PC-3 (cell line): ENCODE data around the gene GIMAP8. TPM values are rescaled to one million over a fixed set of nuclear protein-coding genes. Genes with fewer than 3 reads are reported as not detected.

Experiments
- ATAC-seq: fragments of 200-7000 bp; cut with Tn5 transposase; 2 replicates; pipeline ENCODE4 v1.9.1; 2020; ENCODE audit warnings: mild to moderate bottlenecking, moderate library complexity
- BruUV-seq: library from RNA; stranded (reverse); fragments of 400-500 nt; replicated peaks from 2 replicates; lab custom pipeline; 2021; lab: Mats Ljungman, UMichigan
- CTCF ChIA-PET: fragments of 300-600 bp; sonication (Branson Sonifier 250); formaldehyde crosslinking; loops from one replicate; lab custom pipeline; 2022; ENCODE audit warnings: antibody characterized with exemption; lab: Charles Lee
- POLR2A ChIA-PET: fragments of 300-600 bp; sonication (Branson Sonifier 250); formaldehyde crosslinking; loops from one replicate; lab custom pipeline; 2022; ENCODE audit warnings: antibody characterized with exemption; ENCODE audit not compliant: unreplicated experiment; lab: Charles Lee
- DNase-seq: peaks from one replicate; pipeline ENCODE4 v3.0.0-alpha.2; 2015
- H2AFZ ChIP-seq: fragments of 300-600 bp; sonication (generic); 2 replicates; pipeline ENCODE4 v1.6.0; 2016; ENCODE audit warnings: antibody characterized with exemption, low read length
- H3F3A ChIP-seq: fragments of 300-600 bp; sonication (generic); one replicate; pipeline ENCODE4 v1.6.0; 2017; ENCODE audit warnings: antibody characterized with exemption, low read length, control low read depth, mild to moderate bottlenecking; ENCODE audit not compliant: unreplicated experiment
- H3K27ac ChIP-seq: fragments of 300-600 bp; sonication (generic); 2 replicates; pipeline ENCODE4 v1.5.1; 2016; ENCODE audit warnings: mild to moderate bottlenecking, low read length
- H3K27me3 ChIP-seq: fragments of 300-600 bp; sonication (generic); 2 replicates; pipeline ENCODE4 v1.6.1; 2016; ENCODE audit warnings: low read length, mixed read lengths
- H3K36me3 ChIP-seq: fragments of 300-600 bp; sonication (generic); 2 replicates; pipeline ENCODE4 v1.6.1; 2016; ENCODE audit warnings: low read depth, mixed run types, low read length, mixed read lengths
- H3K4me1 ChIP-seq: fragments of 300-600 bp; sonication (generic); 2 replicates; pipeline ENCODE4 v1.5.1; 2016; ENCODE audit warnings: low read length; ENCODE audit not compliant: insufficient read depth
- H3K4me2 ChIP-seq: fragments of 300-600 bp; sonication (generic); 2 replicates; pipeline ENCODE4 v1.6.0; 2016; ENCODE audit warnings: low read length
- H3K4me3 ChIP-seq: fragments of 300-600 bp; sonication (generic); 2 replicates; pipeline ENCODE4 v1.5.1; 2016; ENCODE audit warnings: mild to moderate bottlenecking, low read length, mixed read lengths
- H3K79me2 ChIP-seq: fragments of 300-600 bp; sonication (generic); 2 replicates; pipeline ENCODE4 v1.6.1; 2017; ENCODE audit warnings: low read length, mixed read lengths
- H3K9ac ChIP-seq: fragments of 300-600 bp; sonication (generic); 2 replicates; pipeline ENCODE4 v1.6.0; 2016; ENCODE audit warnings: mild to moderate bottlenecking, low read length
- H3K9me2 ChIP-seq: fragments of 300-600 bp; sonication (generic); replicated peaks from 2 replicates; pipeline ENCODE4 v1.6.1; 2016; ENCODE audit warnings: mixed run types, low read length, mixed read lengths
- H3K9me3 ChIP-seq: fragments of 300-600 bp; sonication (generic); 2 replicates; pipeline ENCODE4 v1.6.1; 2016; ENCODE audit warnings: low read length, mixed read lengths
- H4K20me1 ChIP-seq: fragments of 300-600 bp; sonication (generic); 2 replicates; pipeline ENCODE4 v1.6.1; 2016; ENCODE audit warnings: low read length, mixed read lengths
- CTCF ChIP-seq: fragments of 300-600 bp; sonication (generic); conservative IDR thresholded peaks from 2 replicates; pipeline ENCODE4 v1.5.1; 2017; ENCODE audit warnings: antibody characterized with exemption, low read depth, mild to moderate bottlenecking, low read length
- EZH2 ChIP-seq: fragments of 300-600 bp; sonication (generic); IDR thresholded peaks from one replicate; pipeline ENCODE4 v1.6.1; 2017; ENCODE audit warnings: antibody characterized with exemption, mild to moderate bottlenecking, low read length; ENCODE audit not compliant: unreplicated experiment
- EZH2phosphoT487 ChIP-seq: fragments of 300-600 bp; sonication (generic); IDR thresholded peaks from 2 replicates; pipeline ENCODE4 v1.6.1; 2018; ENCODE audit warnings: mild to moderate bottlenecking, antibody characterized with exemption, low read length, borderline replicate concordance
- intact Hi-C: fragments of 100-400 bp; cut with micrococcal nuclease; formaldehyde crosslinking; loops from 2 replicates; pipeline ENCODE4 v1.9.0; 2023
- total RNA-seq: library from RNA; depleted of rRNA; stranded (reverse); fragments of >200 nt; gene quantifications from 2 replicates; pipeline ENCODE4 v1.2.3, GENCODE V29; 2014

GIMAP8 gene
- total RNA-seq, 1 experiment from 2014 or later = not detected

- peaks cover 82% of the 10 kb centered on the region for H3K27me3 ChIP-seq
- H4K20me1 ChIP-seq = no peaks in the 10 kb centered on the region
- H3K9ac ChIP-seq = no peak overlapping the region
- no peaks in the 10 kb centered on the region for H3K9me2 ChIP-seq
- TF ChIP-seq EZH2phosphoT487 (no peak), EZH2 (no peak), CTCF (no peak)
- BruUV-seq = no TSS peak
- ChIA-PET CTCF (no interaction called here), POLR2A (no interaction called here)
- no peaks in the 10 kb centered on the region for H3F3A ChIP-seq
- DNase-seq (no peak), ATAC-seq (no peak)
- H3K79me2 ChIP-seq = no peaks in the 10 kb centered on the region
- no peaks in the 10 kb centered on the region for H3K9me3 ChIP-seq
- no peak overlapping the region for H3K27ac ChIP-seq
- H3K4me3 ChIP-seq = no peak overlapping the region
- no peaks in the 10 kb centered on the region for H3K4me1 ChIP-seq
- no peak overlapping the region for H2AFZ ChIP-seq
- intact Hi-C loops = no loop called here
- H3K4me2 ChIP-seq = no peak overlapping the region
- no peaks in the 10 kb centered on the region for H3K36me3 ChIP-seq
These were observed 66.7 kb downstream of the GIMAP8 start for GRCh38 chr7:150516956-150517745.

DNA sequence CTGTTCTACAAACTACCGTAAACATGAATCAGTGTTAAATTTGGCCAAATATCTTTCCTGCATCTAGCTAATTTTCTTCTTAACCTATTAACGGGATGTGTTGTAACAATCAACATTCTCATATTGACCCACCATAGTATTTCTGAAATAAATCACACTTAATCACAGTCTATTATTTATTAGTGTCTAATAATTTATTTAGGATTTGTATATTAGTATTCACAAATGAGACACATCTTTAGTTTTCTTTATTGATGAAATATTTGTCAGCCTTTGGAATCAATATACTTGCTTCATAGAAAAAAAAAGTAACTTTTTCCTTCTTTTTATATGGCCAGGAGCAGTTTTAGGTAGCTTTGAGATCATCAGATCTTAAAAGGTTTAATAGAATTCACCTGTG is 68.9 kb downstream of the GIMAP8 start:
- no TSS peak for BruUV-seq
- POLR2A ChIA-PET = no interaction called here
- no peaks in the 10 kb centered on the region for H3K79me2 ChIP-seq

More for the DNA sequence above, 68.9 kb downstream of the GIMAP8 start:
- Histone ChIP-seq H3F3A (no peaks in the 10 kb centered on the region), H3K4me1 (no peaks in the 10 kb centered on the region), H2AFZ (no peak overlapping the region), H3K36me3 (no peaks in the 10 kb centered on the region), H3K4me3 (no peak overlapping the region), H3K27ac (no peak overlapping the region), H3K9me2 (no peaks in the 10 kb centered on the region), H3K9ac (no peak overlapping the region), H4K20me1 (no peaks in the 10 kb centered on the region), H3K4me2 (no peak overlapping the region), H3K27me3 (peaks cover 65% of the 10 kb centered on the region), H3K9me3 (no peaks in the 10 kb centered on the region)
- no peak for DNase-seq
- intact Hi-C loops = no loop called here
- CTCF ChIA-PET = no interaction called here
- TF ChIP-seq EZH2 (no peak), CTCF (no peak), EZH2phosphoT487 (no peak)
- ATAC-seq = no peak
